ENCODE measurements around the gene C1GALT1C1L.

The C1GALT1C1L gene

DNA sequence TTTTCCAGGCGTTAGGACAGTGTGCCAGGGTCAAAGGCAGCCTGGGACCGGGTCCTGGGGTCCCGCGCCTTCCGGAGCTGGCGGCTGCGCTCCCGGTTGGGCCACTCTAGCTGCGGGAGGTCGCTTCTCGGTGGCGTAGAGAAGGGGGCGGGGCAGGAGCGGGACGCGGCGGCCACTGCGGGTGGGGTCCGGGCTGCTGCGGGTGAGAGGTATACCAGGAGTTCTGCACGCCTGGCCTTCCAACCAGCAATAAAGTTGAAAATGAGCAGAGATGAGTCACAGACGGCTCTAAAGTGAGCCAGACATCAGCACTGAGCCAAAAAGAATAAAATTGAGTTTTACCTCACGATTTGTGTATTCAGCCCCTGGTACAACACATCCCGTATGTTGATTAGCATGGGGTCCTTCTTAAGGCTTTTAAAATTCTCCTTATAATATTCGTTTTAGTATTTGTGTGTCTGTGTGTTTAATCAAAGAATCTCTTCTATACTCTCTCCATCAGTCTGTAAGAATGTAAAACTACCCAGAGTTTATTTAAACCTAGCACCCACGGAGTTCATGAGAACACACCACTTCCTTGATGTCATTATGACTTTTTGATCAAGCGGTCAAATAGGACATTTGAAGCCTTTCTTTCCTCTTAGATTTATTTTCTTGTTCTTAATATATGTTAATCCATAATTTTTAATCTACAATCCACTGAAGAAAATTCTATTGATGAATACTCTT lies at the start of gene C1GALT1C1L:
TSS of gene C1GALT1C1L (minus strand) at position 108 of the 729 bp plus-strand sequence. CDS start at position 1, 107 bp downstream.
- H3K9ac ChIP-seq (ENCODE audit: insufficient read length, low read depth), result no peak within 1 kb of the TSS
- no peak within 1 kb of the TSS for H3K4me3 ChIP-seq (ENCODE audit: insufficient read length, low read depth)

DNA sequence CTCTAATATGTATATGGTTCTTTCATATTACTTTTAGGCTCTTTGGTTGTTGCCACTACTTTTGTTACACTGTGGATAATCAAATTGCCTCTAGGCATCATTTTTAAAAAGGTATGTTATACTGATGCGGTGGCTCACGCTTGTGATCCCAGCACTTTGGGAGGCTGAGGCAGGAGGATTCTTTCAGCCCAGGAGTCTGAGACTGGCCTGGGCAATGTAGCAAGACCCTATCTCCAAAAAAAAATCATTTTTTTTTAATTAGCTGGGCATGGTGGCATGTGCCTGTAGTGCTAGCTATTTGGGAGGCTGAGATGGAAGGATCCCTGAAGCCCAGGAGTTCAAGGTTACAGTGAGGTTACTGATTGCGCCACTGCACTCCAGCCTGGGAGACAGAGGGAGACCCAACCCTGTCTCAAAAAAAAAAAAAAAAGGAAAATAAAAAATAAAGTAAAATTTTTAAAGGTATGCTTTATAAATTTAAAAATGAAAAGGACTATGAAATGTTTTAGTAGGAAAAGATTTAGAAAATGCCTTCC lies 49.5 kb upstream of the C1GALT1C1L start:
- Histone ChIP-seq H3K4me1 (ENCODE audit: insufficient read depth, insufficient read length) (peaks cover 2% of the 10 kb centered on the region), H3K4me3 (ENCODE audit: insufficient read length, low read depth) (no peak overlapping the region), H3K27me3 (ENCODE audit: insufficient read depth, insufficient read length) (no peaks in the 10 kb centered on the region), H3K9me3 (ENCODE audit: insufficient read depth, low read length) (no peaks in the 10 kb centered on the region), H3K36me3 (ENCODE audit: insufficient read depth, insufficient read length, low read length) (no peaks in the 10 kb centered on the region), H3K9ac (ENCODE audit: insufficient read length, low read depth) (no peak overlapping the region)
- DNase-seq (ENCODE audit: low read depth, low spot score), result no peak
- no peak for TF ChIP-seq ZNF274 (IDR thresholded peaks at IDR 0.05; ENCODE audit: low read depth, low read length)
- TF ChIP-seq YY1 (IDR thresholded peaks at IDR 0.05; ENCODE audit: insufficient read depth, insufficient read length), result no peak
- no peak for TF ChIP-seq SUZ12 (IDR thresholded peaks at IDR 0.05; ENCODE audit: extremely low read depth, insufficient read depth, insufficient read length)

More for the DNA sequence above, at the start of gene C1GALT1C1L:
- Histone ChIP-seq H3K4me1 (ENCODE audit: insufficient read depth, insufficient read length) (no peaks in the 10 kb centered on the region), H3K27me3 (ENCODE audit: insufficient read depth, insufficient read length) (no peaks in the 10 kb centered on the region), H3K36me3 (ENCODE audit: insufficient read depth, insufficient read length, low read length) (no peaks in the 10 kb centered on the region), H3K9me3 (ENCODE audit: insufficient read depth, low read length) (peaks cover 5% of the 10 kb centered on the region; the same call in 1 of the 2 replicates)
- TF ChIP-seq ZNF274 (IDR thresholded peaks at IDR 0.05; ENCODE audit: low read depth, low read length) (no peak), YY1 (IDR thresholded peaks at IDR 0.05; ENCODE audit: insufficient read depth, insufficient read length) (no peak), SUZ12 (IDR thresholded peaks at IDR 0.05; ENCODE audit: extremely low read depth, insufficient read depth, insufficient read length) (no peak)
- no peak for DNase-seq (ENCODE audit: low read depth, low spot score)

DNA sequence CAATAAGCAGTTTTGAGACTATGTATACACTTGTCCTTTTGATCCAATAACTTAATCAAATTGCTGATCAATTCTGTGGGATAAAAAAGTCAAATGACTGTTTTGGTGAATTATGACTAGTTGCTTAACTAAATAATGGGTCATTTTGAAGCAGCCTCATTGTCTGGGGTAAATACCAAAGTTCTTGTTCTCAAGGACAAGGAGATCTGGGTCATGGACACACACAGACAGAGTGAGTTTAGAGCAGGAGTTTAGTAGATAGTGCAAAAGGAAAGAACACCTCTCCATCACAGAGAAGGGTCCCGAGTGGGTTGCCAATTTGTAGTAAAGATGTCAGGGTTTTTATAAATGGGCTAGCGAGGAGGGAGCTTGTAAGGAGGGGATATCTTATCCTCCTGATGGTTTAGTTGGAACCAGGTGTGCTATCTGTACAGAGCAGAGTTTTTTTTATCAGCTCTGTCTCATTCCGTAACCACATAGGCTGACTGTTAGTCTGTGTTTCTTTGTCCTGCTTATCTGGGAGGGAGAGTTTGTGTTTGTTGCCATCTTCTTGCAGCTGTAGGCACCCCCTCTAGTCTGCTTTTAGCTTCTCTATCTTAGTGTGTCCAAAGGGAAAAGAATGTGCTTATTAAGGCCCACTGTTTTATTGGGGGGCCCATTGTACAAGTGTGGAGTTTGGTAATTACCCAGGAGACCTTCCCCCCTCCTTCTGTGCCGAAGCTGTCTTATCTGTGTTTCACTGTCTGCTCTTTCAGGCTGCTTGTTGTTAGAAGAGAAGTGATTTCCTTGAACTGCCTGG lies 48.7 kb upstream of the C1GALT1C1L start:
- Histone ChIP-seq H3K4me1 (ENCODE audit: insufficient read depth, insufficient read length) (peaks cover 2% of the 10 kb centered on the region), H3K4me3 (ENCODE audit: insufficient read length, low read depth) (no peak overlapping the region), H3K27me3 (ENCODE audit: insufficient read depth, insufficient read length) (no peaks in the 10 kb centered on the region), H3K9ac (ENCODE audit: insufficient read length, low read depth) (no peak overlapping the region), H3K36me3 (ENCODE audit: insufficient read depth, insufficient read length, low read length) (no peaks in the 10 kb centered on the region), H3K9me3 (ENCODE audit: insufficient read depth, low read length) (no peaks in the 10 kb centered on the region)
- TF ChIP-seq ZNF274 (IDR thresholded peaks at IDR 0.05; ENCODE audit: low read depth, low read length), result no peak
- TF ChIP-seq YY1 (IDR thresholded peaks at IDR 0.05; ENCODE audit: insufficient read depth, insufficient read length), result no peak
- TF ChIP-seq SUZ12 (IDR thresholded peaks at IDR 0.05; ENCODE audit: extremely low read depth, insufficient read depth, insufficient read length), result no peak
- DNase-seq (ENCODE audit: low read depth, low spot score), result no peak

DNA sequence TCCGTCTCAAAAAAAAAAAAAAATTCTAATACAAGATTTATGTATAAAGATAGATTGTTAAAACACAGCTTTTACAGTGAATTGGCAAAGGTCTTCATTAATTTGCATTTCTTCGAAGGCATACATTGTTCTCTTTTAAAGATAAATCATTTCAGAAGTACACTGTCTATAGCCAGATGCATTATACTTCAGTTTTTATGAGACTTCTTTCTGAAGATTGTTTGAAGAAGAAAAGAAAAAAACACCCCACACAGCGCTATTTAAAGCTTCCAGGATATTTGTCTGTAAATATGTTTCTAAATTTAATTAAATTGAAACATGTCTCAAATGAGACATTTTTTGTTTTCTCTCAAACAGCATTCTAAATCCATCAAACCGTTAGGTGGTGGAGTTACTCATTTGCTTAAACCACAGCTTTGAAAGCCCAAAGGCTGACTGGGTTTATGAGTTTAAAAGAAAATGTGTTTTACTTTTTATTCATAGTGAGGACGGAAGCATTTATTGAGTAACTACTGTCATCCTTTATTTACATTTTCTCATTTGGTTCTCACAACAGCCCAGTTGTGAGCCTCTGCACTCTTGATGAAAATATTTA lies 42.4 kb upstream of the C1GALT1C1L start:
- no peak for DNase-seq (ENCODE audit: low read depth, low spot score)

DNA sequence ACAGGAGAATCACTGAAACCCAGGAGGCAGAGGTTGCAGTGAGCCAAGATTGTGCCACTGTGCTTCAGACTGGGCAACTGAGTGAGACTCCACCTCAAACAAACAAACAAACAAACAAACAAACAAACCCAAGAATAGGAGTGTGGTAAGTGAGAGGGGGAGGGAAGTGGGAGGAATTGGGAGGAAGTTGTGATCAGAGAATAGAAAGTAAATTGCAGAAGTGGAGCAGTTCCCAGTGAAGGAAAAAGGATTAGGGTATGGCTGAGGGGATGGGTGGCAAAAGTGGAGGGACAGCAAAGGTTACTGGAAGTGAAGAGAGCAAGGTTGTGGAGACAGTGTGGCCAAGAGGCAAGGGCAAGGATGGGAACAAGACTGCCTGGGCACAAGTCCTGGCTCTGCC lies 41.1 kb upstream of the C1GALT1C1L start:
- H3K4me3 ChIP-seq (ENCODE audit: insufficient read length, low read depth), result no peak overlapping the region
- no peaks in the 10 kb centered on the region for H3K36me3 ChIP-seq (ENCODE audit: insufficient read depth, insufficient read length, low read length)
- H3K27me3 ChIP-seq (ENCODE audit: insufficient read depth, insufficient read length), result no peaks in the 10 kb centered on the region
- no peaks in the 10 kb centered on the region for H3K4me1 ChIP-seq (ENCODE audit: insufficient read depth, insufficient read length)
- no peaks in the 10 kb centered on the region for H3K9me3 ChIP-seq (ENCODE audit: insufficient read depth, low read length)
- no peak for DNase-seq (ENCODE audit: low read depth, low spot score)
- no peak overlapping the region for H3K9ac ChIP-seq (ENCODE audit: insufficient read length, low read depth)
- TF ChIP-seq SUZ12 (IDR thresholded peaks at IDR 0.05; ENCODE audit: extremely low read depth, insufficient read depth, insufficient read length), result no peak

More for the DNA sequence above, 42.4 kb upstream of the C1GALT1C1L start:
- H3K9me3 ChIP-seq (ENCODE audit: insufficient read depth, low read length), result no peaks in the 10 kb centered on the region
- H3K9ac ChIP-seq (ENCODE audit: insufficient read length, low read depth), result no peak overlapping the region
- no peak overlapping the region for H3K4me3 ChIP-seq (ENCODE audit: insufficient read length, low read depth)
- H3K36me3 ChIP-seq (ENCODE audit: insufficient read depth, insufficient read length, low read length), result no peaks in the 10 kb centered on the region
- H3K27me3 ChIP-seq (ENCODE audit: insufficient read depth, insufficient read length), result no peaks in the 10 kb centered on the region
- no peak for TF ChIP-seq ZNF274 (IDR thresholded peaks at IDR 0.05; ENCODE audit: low read depth, low read length)
- no peak for TF ChIP-seq YY1 (IDR thresholded peaks at IDR 0.05; ENCODE audit: insufficient read depth, insufficient read length)
- no peak for TF ChIP-seq SUZ12 (IDR thresholded peaks at IDR 0.05; ENCODE audit: extremely low read depth, insufficient read depth, insufficient read length)
- H3K4me1 ChIP-seq (ENCODE audit: insufficient read depth, insufficient read length), result no peaks in the 10 kb centered on the region

DNA sequence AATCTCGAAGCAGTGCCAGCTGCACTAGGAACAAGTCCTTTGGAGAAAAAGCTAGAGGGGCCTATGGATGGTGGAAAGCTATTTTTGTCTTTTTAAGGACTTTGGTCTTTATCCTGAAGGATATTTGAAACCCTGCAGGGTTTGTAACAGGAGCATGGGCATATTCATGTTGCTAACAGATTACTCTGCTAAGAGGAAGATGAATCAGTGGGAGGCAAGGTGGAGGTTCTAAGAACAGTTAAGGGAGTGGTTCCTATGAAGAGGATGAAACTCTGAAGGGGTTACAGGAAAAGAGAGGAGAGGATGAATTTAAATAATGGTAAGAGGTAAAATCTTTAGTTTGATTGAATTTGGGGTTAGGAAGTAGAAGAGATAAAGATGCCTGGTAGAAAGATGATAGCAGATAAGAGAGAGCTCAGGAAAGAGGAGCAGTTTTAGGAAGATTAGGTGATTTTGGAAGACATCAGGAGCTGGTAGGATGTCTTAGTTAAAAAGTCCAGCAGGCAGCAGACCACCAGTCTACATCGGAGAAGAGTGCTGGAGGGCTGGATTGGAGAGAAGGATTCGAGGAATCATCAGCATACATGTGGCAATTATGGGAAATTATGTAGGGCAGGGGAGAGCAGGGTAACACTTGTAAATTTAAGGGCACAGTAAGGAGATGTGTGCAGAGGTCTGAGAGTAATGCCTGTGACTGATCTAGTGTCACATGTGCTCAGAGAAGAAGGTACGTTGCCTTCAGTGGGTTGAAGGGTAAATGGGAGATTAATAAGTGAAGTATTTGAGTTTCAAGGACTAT lies 39.3 kb upstream of the C1GALT1C1L start:
- Histone ChIP-seq H3K9ac (ENCODE audit: insufficient read length, low read depth) (no peak overlapping the region), H3K4me1 (ENCODE audit: insufficient read depth, insufficient read length) (no peaks in the 10 kb centered on the region), H3K27me3 (ENCODE audit: insufficient read depth, insufficient read length) (no peaks in the 10 kb centered on the region), H3K9me3 (ENCODE audit: insufficient read depth, low read length) (no peaks in the 10 kb centered on the region), H3K4me3 (ENCODE audit: insufficient read length, low read depth) (no peak overlapping the region), H3K36me3 (ENCODE audit: insufficient read depth, insufficient read length, low read length) (no peaks in the 10 kb centered on the region)
- no peak for TF ChIP-seq YY1 (IDR thresholded peaks at IDR 0.05; ENCODE audit: insufficient read depth, insufficient read length)
- TF ChIP-seq SUZ12 (IDR thresholded peaks at IDR 0.05; ENCODE audit: extremely low read depth, insufficient read depth, insufficient read length), result no peak
- TF ChIP-seq ZNF274 (IDR thresholded peaks at IDR 0.05; ENCODE audit: low read depth, low read length), result no peak
- DNase-seq (ENCODE audit: low read depth, low spot score), result no peak
